SU-DHL-6 (cell line): ENCODE data around the gene SUPT20HL1.

Source experiments
- H2AFZ ChIP-seq: fragments of 200-600 bp; sonication (generic); 2 replicates; pipeline ENCODE4 v1.6.1; 2014; ENCODE audit warnings: low read depth, mild to moderate bottlenecking, moderate library complexity, mixed read lengths, antibody characterized with exemption, low read length; ENCODE audit not compliant: severe bottlenecking
- H3F3A ChIP-seq: fragments of 200-600 bp; shearing (Covaris generic); 2 replicates; pipeline ENCODE4 v1.6.0; 2016; ENCODE audit warnings: antibody characterized with exemption, mild to moderate bottlenecking; ENCODE audit not compliant: insufficient read depth
- H3K27ac ChIP-seq: fragments of 200-600 bp; sonication (generic); 2 replicates; pipeline ENCODE4 v1.5.1; 2016; ENCODE audit warnings: low read depth, mild to moderate bottlenecking, low read length, moderate library complexity, mixed read lengths
- H3K27me3 ChIP-seq: fragments of 200-600 bp; sonication (generic), shearing (Covaris generic); 2 replicates; pipeline ENCODE4 v1.6.0; 2014; ENCODE audit warnings: mild to moderate bottlenecking, low read length
- H3K36me3 ChIP-seq: fragments of 200-600 bp; sonication (generic); 2 replicates; pipeline ENCODE4 v1.6.1; 2014; ENCODE audit warnings: mild to moderate bottlenecking, low read length, mixed read lengths
- H3K4me2 ChIP-seq: fragments of 300-600, 200-600 bp; shearing (Covaris generic), sonication (generic); 2 replicates; pipeline ENCODE4 v1.6.0; 2014; ENCODE audit warnings: low read length, low read depth, mild to moderate bottlenecking; ENCODE audit not compliant: poor library complexity, severe bottlenecking
- H3K4me3 ChIP-seq: fragments of 200-600 bp; sonication (generic); 2 replicates; pipeline ENCODE4 v1.5.1; 2014; ENCODE audit warnings: antibody characterized with exemption, low read length, mild to moderate bottlenecking, mixed read lengths; ENCODE audit not compliant: insufficient read depth, poor library complexity, severe bottlenecking
- H3K79me2 ChIP-seq: fragments of 200-600 bp; sonication (generic); 2 replicates; pipeline ENCODE4 v1.6.1; 2014; ENCODE audit warnings: mild to moderate bottlenecking, low read length, moderate library complexity; ENCODE audit not compliant: insufficient read depth
- H3K9ac ChIP-seq: fragments of 200-600 bp; sonication (generic); 2 replicates; pipeline ENCODE4 v1.7.0; 2014; ENCODE audit warnings: mild to moderate bottlenecking, low read length
- H3K9me2 ChIP-seq: fragments of 200-600 bp; sonication (generic); replicated peaks from 2 replicates; pipeline ENCODE4 v1.6.1; 2014; ENCODE audit warnings: low read length; ENCODE audit not compliant: insufficient read depth
- H3K9me3 ChIP-seq: fragments of 200-600 bp; sonication (generic); 2 replicates; pipeline ENCODE4 v1.6.1; 2014; ENCODE audit warnings: low read length, mixed read lengths; ENCODE audit not compliant: insufficient read depth
- H4K20me1 ChIP-seq: fragments of 200-600 bp; sonication (generic); 2 replicates; pipeline ENCODE4 v1.6.1; 2014; ENCODE audit warnings: low read depth, mild to moderate bottlenecking, antibody characterized with exemption, low read length, moderate library complexity, mixed read lengths
- EZH2phosphoT487 ChIP-seq: fragments of 200-600 bp; sonication (generic), shearing (Covaris generic); conservative IDR thresholded peaks from 2 replicates; pipeline ENCODE4 v1.6.1; 2018; ENCODE audit warnings: mild to moderate bottlenecking, antibody characterized with exemption, low read length, moderate library complexity, mixed read lengths
- TF ChIP-seq, protein P1 (sequence below): fragments of 200-600 bp; sonication (generic); IDR thresholded peaks from one replicate; pipeline ENCODE4 v1.5.1; 2017; ENCODE audit warnings: antibody characterized with exemption, mild to moderate bottlenecking, low read length, moderate library complexity; ENCODE audit not compliant: insufficient read depth, poor library complexity, severe bottlenecking

SUPT20HL1 gene

DNA sequence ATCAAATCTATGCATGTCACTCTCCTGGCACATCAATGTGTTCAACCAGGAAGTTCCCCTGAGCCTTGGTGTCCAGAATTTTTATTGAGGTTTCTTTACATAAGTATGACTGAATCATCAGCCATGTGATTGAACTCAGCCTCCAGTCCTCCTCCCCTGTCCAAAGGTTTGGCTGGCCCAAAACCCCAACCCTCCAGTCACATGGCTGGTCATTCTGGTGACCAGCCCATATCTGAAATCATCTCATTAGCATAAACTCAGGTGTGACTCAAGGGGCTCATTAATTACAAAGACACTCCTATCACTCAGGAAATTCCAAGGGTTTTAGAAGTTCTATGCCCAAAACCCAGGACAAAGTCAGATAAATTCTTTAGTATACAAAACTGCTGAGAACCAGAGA, 26.0 kb upstream of the SUPT20HL1 start:
- Histone ChIP-seq H3K9ac (no peak overlapping the region), H2AFZ (no peak overlapping the region), H3K4me2 (no peak overlapping the region), H3K79me2 (no peaks in the 10 kb centered on the region), H3K9me2 (no peaks in the 10 kb centered on the region), H3F3A (no peaks in the 10 kb centered on the region), H4K20me1 (no peaks in the 10 kb centered on the region), H3K36me3 (no peaks in the 10 kb centered on the region), H3K27ac (no peak overlapping the region), H3K4me3 (no peak overlapping the region), H3K27me3 (no peaks in the 10 kb centered on the region), H3K9me3 (no peaks in the 10 kb centered on the region)
- TF ChIP-seq, protein P1, sequence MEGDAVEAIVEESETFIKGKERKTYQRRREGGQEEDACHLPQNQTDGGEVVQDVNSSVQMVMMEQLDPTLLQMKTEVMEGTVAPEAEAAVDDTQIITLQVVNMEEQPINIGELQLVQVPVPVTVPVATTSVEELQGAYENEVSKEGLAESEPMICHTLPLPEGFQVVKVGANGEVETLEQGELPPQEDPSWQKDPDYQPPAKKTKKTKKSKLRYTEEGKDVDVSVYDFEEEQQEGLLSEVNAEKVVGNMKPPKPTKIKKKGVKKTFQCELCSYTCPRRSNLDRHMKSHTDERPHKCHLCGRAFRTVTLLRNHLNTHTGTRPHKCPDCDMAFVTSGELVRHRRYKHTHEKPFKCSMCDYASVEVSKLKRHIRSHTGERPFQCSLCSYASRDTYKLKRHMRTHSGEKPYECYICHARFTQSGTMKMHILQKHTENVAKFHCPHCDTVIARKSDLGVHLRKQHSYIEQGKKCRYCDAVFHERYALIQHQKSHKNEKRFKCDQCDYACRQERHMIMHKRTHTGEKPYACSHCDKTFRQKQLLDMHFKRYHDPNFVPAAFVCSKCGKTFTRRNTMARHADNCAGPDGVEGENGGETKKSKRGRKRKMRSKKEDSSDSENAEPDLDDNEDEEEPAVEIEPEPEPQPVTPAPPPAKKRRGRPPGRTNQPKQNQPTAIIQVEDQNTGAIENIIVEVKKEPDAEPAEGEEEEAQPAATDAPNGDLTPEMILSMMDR = no peak
- no peak for TF ChIP-seq EZH2phosphoT487

DNA sequence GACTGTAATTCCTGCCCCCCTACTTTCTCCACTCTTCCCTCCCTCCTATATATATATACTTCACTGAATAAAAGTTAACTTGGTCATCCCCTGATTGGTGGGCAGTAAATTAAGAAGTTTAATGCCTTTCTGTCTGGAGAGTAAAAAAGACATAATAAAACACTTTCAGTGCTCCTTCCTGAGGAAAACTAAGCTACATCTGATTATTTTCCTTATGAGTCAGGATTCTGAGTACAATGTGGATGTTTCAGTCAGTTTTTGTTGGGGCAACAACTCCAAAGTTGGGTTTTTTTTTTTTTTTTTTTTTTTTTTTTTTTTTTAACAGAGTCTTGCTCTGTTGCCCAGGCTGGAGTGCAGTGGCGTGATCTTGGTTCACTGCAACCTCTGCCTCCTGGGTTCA, 24.6 kb upstream of the SUPT20HL1 start:
- H3K9me3 ChIP-seq = no peaks in the 10 kb centered on the region
- no peak overlapping the region for H2AFZ ChIP-seq
- no peaks in the 10 kb centered on the region for H3K79me2 ChIP-seq
- no peaks in the 10 kb centered on the region for H4K20me1 ChIP-seq
- H3K27ac ChIP-seq = no peak overlapping the region
- H3K4me2 ChIP-seq = no peak overlapping the region
- TF ChIP-seq EZH2phosphoT487 = no peak
- TF ChIP-seq, protein P1 = no peak
- no peaks in the 10 kb centered on the region for H3K36me3 ChIP-seq
- H3K4me3 ChIP-seq = no peak overlapping the region
- no peaks in the 10 kb centered on the region for H3K9me2 ChIP-seq
- no peaks in the 10 kb centered on the region for H3F3A ChIP-seq
- no peaks in the 10 kb centered on the region for H3K27me3 ChIP-seq
- H3K9ac ChIP-seq = no peak overlapping the region

DNA sequence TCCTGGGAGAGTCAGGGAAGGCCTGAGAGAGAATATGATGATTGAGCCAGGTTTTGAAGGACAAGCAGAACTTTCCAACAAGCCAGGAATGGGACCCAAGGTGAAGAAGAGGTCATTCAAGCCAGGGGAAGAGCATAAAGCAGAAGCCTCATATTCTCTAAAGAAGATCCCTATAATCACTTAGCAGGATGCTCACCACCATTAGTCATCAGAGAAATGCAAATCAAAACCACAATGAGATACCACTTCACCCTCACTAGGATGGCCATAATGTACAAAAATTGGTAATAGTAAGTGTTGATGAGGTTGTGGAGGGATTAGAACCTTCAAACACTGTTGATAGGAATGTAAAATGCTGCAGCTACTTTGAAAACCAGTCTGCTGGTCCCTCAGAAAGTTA, 20.5 kb upstream of the SUPT20HL1 start:
- Histone ChIP-seq H3K36me3 (no peaks in the 10 kb centered on the region), H2AFZ (no peak overlapping the region), H3K79me2 (no peaks in the 10 kb centered on the region), H3K9me2 (no peaks in the 10 kb centered on the region), H3K27me3 (no peaks in the 10 kb centered on the region), H3K4me2 (no peak overlapping the region), H3K9ac (no peak overlapping the region), H3K27ac (no peak overlapping the region), H3F3A (no peaks in the 10 kb centered on the region), H3K9me3 (no peaks in the 10 kb centered on the region), H4K20me1 (no peaks in the 10 kb centered on the region), H3K4me3 (no peak overlapping the region)
- TF ChIP-seq EZH2phosphoT487 = no peak
- TF ChIP-seq, protein P1 = no peak
